Keratinocyte (primary cell): Measurements from ENCODE around the gene TXNRD1. TPM values are rescaled to one million over a fixed set of nuclear protein-coding genes. Genes with fewer than 3 reads are reported as not detected.

Experiments
- DNase-seq: peaks from one replicate; pipeline ENCODE4 v3.0.0-alpha.2; 2011; ENCODE audit warnings: low read depth, missing footprints, low spot score
- FAIRE-seq: peaks from 2 replicates; lab custom pipeline; 2011; peaks lifted over from hg19 to GRCh38; lab: Jason Lieb, UNC
- H2AFZ ChIP-seq: 2 replicates; pipeline ENCODE4 v1.6.0; 2012; ENCODE audit warnings: low read length, control low read depth, inconsistent platforms; ENCODE audit not compliant: control insufficient read depth
- H3K27ac ChIP-seq: 2 replicates; pipeline ENCODE4 v1.5.1; 2011; ENCODE audit warnings: low read length; ENCODE audit not compliant: control insufficient read depth, insufficient read depth
- H3K27me3 ChIP-seq: 3 replicates; pipeline ENCODE4 v1.6.0; 2011; ENCODE audit warnings: low read length; ENCODE audit not compliant: control insufficient read depth, insufficient read depth; ENCODE audit errors: extremely low read depth
- H3K36me3 ChIP-seq, 2 experiments: 2 replicates in 1 of 2; 3 replicates in 1 of 2; pipeline ENCODE4 v1.5.1; 2011; ENCODE audit warnings: low read length in 2 of 2, mild to moderate bottlenecking in 1 of 2; ENCODE audit not compliant: control insufficient read depth in 2 of 2, insufficient read depth in 2 of 2; ENCODE audit errors: extremely low read depth in 1 of 2
- H3K4me1 ChIP-seq: 3 replicates; pipeline ENCODE4 v1.5.1; 2011; ENCODE audit warnings: low read length; ENCODE audit not compliant: control insufficient read depth, insufficient read depth; ENCODE audit errors: extremely low read depth
- H3K4me2 ChIP-seq: 3 replicates; pipeline ENCODE4 v1.6.0; 2011; ENCODE audit warnings: low read depth, low read length; ENCODE audit not compliant: control insufficient read depth, insufficient read depth; ENCODE audit errors: extremely low read depth
- H3K4me3 ChIP-seq, 3 experiments: fragments of 200-600 bp in 1 of 3; sonication (generic) in 1 of 3; 2 replicates in 2 of 3; 3 replicates in 1 of 3; pipeline ENCODE4 v1.5.1; 2011 to 2016; ENCODE audit warnings: low read length in 3 of 3, mild to moderate bottlenecking in 3 of 3, control low read depth in 2 of 3, inconsistent platforms in 1 of 3, low read depth in 1 of 3, mixed read lengths in 1 of 3, mixed run types in 1 of 3, moderate library complexity in 1 of 3; ENCODE audit not compliant: control insufficient read depth in 2 of 3, insufficient read depth in 2 of 3; ENCODE audit errors: extremely low read depth in 1 of 3
- H3K79me2 ChIP-seq: 2 replicates; pipeline ENCODE4 v1.6.0; 2012; ENCODE audit warnings: low read length; ENCODE audit not compliant: control insufficient read depth, insufficient read depth
- H3K9ac ChIP-seq: 3 replicates; pipeline ENCODE4 v1.6.0; 2011; ENCODE audit warnings: low read length; ENCODE audit not compliant: control insufficient read depth, insufficient read depth; ENCODE audit errors: extremely low read depth
- H3K9me1 ChIP-seq: 3 replicates; pipeline ENCODE4 v1.6.0; 2011; ENCODE audit warnings: low read length; ENCODE audit not compliant: control insufficient read depth, insufficient read depth; ENCODE audit errors: extremely low read depth
- H3K9me3 ChIP-seq: 2 replicates; pipeline ENCODE4 v1.5.1; 2012; ENCODE audit warnings: low read depth, low read length; ENCODE audit not compliant: control insufficient read depth
- H4K20me1 ChIP-seq: 3 replicates; pipeline ENCODE4 v1.6.0; 2011; ENCODE audit warnings: low read length; ENCODE audit not compliant: control insufficient read depth, insufficient read depth; ENCODE audit errors: extremely low read depth
- EZH2 ChIP-seq: IDR thresholded peaks from one replicate; pipeline ENCODE4 v1.6.1; 2012; ENCODE audit warnings: inconsistent platforms, mild to moderate bottlenecking, low read length, moderate library complexity
- dilution Hi-C: fragments of 300-500 bp; cut with MboI; formaldehyde crosslinking; loops from one replicate; pipeline ENCODE4 v1.7.0; 2020; ENCODE audit warnings: low sequenced_read_pairs; ENCODE audit not compliant: extremely low pct_ligation_motif_present
- polyA plus RNA-seq, 5 experiments: library from polyadenylated mRNA; depleted of rRNA in 3 of 5; stranded (reverse) in 3 of 5; stranded (forward) in 1 of 5; unstranded in 1 of 5; fragments of >200 nt; gene quantifications; 1 replicate in 1 of 5; 2 replicates in 3 of 5; 3 replicates in 1 of 5; pipeline versions ENCODE4 v1.2.1 to v1.2.3, GENCODE V29; 2011 to 2012; ENCODE audit warnings: missing spikeins in 2 of 5, low read depth in 1 of 5, low replicate concordance in 1 of 5
- TF ChIP-seq, protein P1 (sequence below), 3 experiments: IDR thresholded peaks in 1 of 3; conservative IDR thresholded peaks in 1 of 3; optimal IDR thresholded peaks in 1 of 3; 2 replicates in 2 of 3; 3 replicates in 1 of 3; pipeline versions ENCODE3 to v1.5.1; 2011; ENCODE audit warnings: low read length in 3 of 3, mild to moderate bottlenecking in 3 of 3, moderate library complexity in 2 of 3, control low read depth in 1 of 3, inconsistent platforms in 1 of 3; ENCODE audit not compliant: insufficient read depth in 2 of 3; ENCODE audit errors: extremely low read depth in 1 of 3

Gene TXNRD1
- polyA plus RNA-seq, 1 donor (not counting 4 experiments of a cell fraction or from before 2014, with no cell fraction given), result 88.9 TPM

GRCh38 chr12:104342635-104343249, 127.2 kb downstream of the TXNRD1 start:
- DNase-seq, result no peak
- H3K27ac ChIP-seq, result no peak overlapping the region
- TF ChIP-seq EZH2, result no peak
- TF ChIP-seq, protein P1, sequence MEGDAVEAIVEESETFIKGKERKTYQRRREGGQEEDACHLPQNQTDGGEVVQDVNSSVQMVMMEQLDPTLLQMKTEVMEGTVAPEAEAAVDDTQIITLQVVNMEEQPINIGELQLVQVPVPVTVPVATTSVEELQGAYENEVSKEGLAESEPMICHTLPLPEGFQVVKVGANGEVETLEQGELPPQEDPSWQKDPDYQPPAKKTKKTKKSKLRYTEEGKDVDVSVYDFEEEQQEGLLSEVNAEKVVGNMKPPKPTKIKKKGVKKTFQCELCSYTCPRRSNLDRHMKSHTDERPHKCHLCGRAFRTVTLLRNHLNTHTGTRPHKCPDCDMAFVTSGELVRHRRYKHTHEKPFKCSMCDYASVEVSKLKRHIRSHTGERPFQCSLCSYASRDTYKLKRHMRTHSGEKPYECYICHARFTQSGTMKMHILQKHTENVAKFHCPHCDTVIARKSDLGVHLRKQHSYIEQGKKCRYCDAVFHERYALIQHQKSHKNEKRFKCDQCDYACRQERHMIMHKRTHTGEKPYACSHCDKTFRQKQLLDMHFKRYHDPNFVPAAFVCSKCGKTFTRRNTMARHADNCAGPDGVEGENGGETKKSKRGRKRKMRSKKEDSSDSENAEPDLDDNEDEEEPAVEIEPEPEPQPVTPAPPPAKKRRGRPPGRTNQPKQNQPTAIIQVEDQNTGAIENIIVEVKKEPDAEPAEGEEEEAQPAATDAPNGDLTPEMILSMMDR (optimal IDR thresholded peaks at IDR 0.05 in 1 of 3, IDR thresholded peaks at IDR 0.05 in 1 of 3, conservative IDR thresholded peaks at IDR 0.05 in 1 of 3; ENCODE audit: extremely low read depth in 1 of 3, insufficient read depth in 2 of 3, low read length in 3 of 3), result no peak
- no peak overlapping the region for H2AFZ ChIP-seq
- H3K4me3 ChIP-seq, result no peak overlapping the region
- FAIRE-seq, result no peak
- dilution Hi-C loops, result no loop called here
- H3K9me1 ChIP-seq, result no peaks in the 10 kb centered on the region
- peaks cover 32 to 48% of the 10 kb centered on the region in 2 experiments for H3K36me3 ChIP-seq
- H3K4me2 ChIP-seq, result no peak overlapping the region
- no peaks in the 10 kb centered on the region for H3K27me3 ChIP-seq
- H4K20me1 ChIP-seq, result peaks cover 12% of the 10 kb centered on the region
- no peak overlapping the region for H3K9ac ChIP-seq
- no peaks in the 10 kb centered on the region for H3K4me1 ChIP-seq
- no peaks in the 10 kb centered on the region for H3K9me3 ChIP-seq
- H3K79me2 ChIP-seq, result peaks cover 27% of the 10 kb centered on the region

DNA sequence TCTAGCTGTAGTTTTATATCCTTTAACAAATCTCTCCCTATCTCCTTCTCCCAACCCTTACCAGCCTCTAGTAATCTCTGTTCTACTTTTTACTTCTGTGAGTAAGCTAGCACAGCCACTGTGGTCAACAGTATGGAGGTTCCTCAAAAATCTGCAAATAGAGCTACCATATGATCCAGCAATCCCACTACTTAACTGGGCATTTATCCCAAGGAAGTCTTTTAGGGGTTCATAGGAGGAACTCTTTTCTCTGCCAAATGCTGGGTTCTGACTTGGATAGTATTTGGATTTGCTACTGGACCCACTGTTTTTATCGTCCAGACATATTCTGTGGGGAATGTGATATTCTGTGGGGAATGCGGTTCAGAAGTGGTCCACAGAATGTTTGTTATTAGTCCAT, 129.1 kb downstream of the TXNRD1 start:
- Histone ChIP-seq H3K27me3 (no peaks in the 10 kb centered on the region), H3K4me3 (no peak overlapping the region), H3K27ac (no peak overlapping the region), H2AFZ (no peak overlapping the region), H3K36me3 (peaks cover 32 to 61% of the 10 kb centered on the region in 2 experiments), H3K9ac (no peak overlapping the region), H3K79me2 (peaks cover 31% of the 10 kb centered on the region), H3K4me1 (no peaks in the 10 kb centered on the region), H3K4me2 (no peak overlapping the region), H4K20me1 (peaks cover 16% of the 10 kb centered on the region), H3K9me3 (no peaks in the 10 kb centered on the region), H3K9me1 (no peaks in the 10 kb centered on the region)
- no peak for TF ChIP-seq EZH2
- TF ChIP-seq, protein P1 (optimal IDR thresholded peaks at IDR 0.05 in 1 of 3, IDR thresholded peaks at IDR 0.05 in 1 of 3, conservative IDR thresholded peaks at IDR 0.05 in 1 of 3; ENCODE audit: extremely low read depth in 1 of 3, insufficient read depth in 2 of 3, low read length in 3 of 3), result no peak
- DNase-seq, result no peak
- no peak for FAIRE-seq
- dilution Hi-C loops, result no loop called here
